ENCODE measurements around the gene CDK11B.

CDK11B gene

GRCh38 chr1:1624443-1625403 is 34.1 kb downstream of the CDK11B start:
- DNase-seq (ENCODE audit: low read depth, low spot score), result no peak
- TF ChIP-seq, protein P1, sequence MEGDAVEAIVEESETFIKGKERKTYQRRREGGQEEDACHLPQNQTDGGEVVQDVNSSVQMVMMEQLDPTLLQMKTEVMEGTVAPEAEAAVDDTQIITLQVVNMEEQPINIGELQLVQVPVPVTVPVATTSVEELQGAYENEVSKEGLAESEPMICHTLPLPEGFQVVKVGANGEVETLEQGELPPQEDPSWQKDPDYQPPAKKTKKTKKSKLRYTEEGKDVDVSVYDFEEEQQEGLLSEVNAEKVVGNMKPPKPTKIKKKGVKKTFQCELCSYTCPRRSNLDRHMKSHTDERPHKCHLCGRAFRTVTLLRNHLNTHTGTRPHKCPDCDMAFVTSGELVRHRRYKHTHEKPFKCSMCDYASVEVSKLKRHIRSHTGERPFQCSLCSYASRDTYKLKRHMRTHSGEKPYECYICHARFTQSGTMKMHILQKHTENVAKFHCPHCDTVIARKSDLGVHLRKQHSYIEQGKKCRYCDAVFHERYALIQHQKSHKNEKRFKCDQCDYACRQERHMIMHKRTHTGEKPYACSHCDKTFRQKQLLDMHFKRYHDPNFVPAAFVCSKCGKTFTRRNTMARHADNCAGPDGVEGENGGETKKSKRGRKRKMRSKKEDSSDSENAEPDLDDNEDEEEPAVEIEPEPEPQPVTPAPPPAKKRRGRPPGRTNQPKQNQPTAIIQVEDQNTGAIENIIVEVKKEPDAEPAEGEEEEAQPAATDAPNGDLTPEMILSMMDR (IDR thresholded peaks at IDR 0.05; ENCODE audit: insufficient read depth, low read length, missing control alignments), result no peak
- ChIA-PET CTCF (no interaction called here), POLR2A (no interaction called here)
- no peak overlapping the region for H3K4me3 ChIP-seq (ENCODE audit: low read depth, low read length)

- ChIA-PET CTCF (no interaction called here), POLR2A (no interaction called here)
- no peak overlapping the region for H3K4me3 ChIP-seq (ENCODE audit: low read depth, low read length)
- no peak for DNase-seq (ENCODE audit: low read depth, low spot score)
- TF ChIP-seq, protein P1 (IDR thresholded peaks at IDR 0.05; ENCODE audit: insufficient read depth, low read length, missing control alignments), result no peak
Observed at GRCh38 chr1:1623631-1624442, 35.0 kb downstream of the CDK11B start.

- POLR2A ChIA-PET, result no interaction called here
- H3K4me3 ChIP-seq (ENCODE audit: low read depth, low read length), result no peak overlapping the region
- CTCF ChIA-PET, result interaction anchor here (0.6 kb wide), 1 partner anchor 358 kb away, joined by 3 read pairs; no protein-coding TSS in a partner anchor
- TF ChIP-seq, protein P1 (IDR thresholded peaks at IDR 0.05; ENCODE audit: insufficient read depth, low read length, missing control alignments), result no peak
- DNase-seq (ENCODE audit: low read depth, low spot score), result no peak
Observed at GRCh38 chr1:1623181-1623630, 35.6 kb downstream of the CDK11B start.

DNA sequence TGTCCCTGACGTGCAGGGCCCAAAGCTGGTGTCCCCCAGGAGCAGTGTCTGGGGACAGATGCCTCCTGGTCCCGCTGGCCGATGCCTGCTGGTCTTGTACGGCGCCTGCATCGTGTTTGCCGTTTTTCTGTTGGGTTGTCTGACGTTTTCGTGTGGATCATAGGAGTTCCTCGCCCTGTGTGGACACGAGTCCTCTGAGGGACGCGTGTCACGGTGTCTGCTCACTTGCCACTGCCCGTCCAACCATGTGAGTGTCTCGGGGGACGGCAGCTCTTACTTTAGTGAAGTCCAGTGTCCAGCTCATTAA is 36.1 kb downstream of the CDK11B start:
- DNase-seq (ENCODE audit: low read depth, low spot score), result no peak
- TF ChIP-seq, protein P1 (IDR thresholded peaks at IDR 0.05; ENCODE audit: insufficient read depth, low read length, missing control alignments), result no peak
- POLR2A ChIA-PET, result no interaction called here
- no peak overlapping the region for H3K4me3 ChIP-seq (ENCODE audit: low read depth, low read length)
- CTCF ChIA-PET, result interaction anchor here (0.6 kb wide), 1 partner anchor 358 kb away, joined by 3 read pairs; no protein-coding TSS in a partner anchor

DNA sequence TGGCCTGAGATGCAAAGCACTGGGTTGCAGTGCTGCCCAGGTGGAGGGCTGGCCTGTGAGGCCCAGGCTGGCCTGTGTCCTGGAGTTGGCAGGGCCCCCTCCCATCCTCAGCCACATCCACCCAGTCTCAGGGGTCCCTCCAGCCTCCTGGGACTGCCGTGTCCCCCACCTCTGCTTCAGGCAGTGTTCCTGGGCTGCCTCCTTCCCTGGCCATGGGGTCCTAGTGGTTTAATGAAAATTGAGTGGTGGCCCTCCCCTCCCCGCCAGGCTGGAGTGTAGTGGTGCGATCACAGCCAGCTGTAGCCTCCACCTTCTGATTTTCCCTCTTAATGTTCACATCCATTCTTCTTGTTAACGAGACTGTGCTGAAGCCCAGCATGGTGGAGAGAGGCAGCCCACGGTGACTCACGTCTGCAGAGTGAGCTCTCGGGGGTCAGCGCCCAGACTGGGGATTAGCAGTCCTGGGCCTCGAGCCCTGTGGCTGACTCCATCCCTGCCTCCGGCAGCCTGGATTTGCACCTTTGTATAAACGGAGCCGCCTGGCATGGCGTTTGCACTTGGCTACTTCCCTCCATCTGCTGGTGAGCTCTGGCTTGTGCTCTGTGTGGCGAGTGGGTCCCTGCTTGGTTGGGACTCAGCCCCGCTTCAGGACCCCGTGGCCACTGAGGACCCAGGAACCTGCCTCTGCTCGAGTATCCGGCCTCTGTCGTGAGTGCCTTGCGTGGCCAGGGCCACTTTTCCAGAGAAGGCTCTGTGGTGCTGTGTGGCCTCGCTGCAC is 36.6 kb downstream of the CDK11B start:
- DNase-seq (ENCODE audit: low read depth, low spot score), result no peak
- TF ChIP-seq, protein P1 (IDR thresholded peaks at IDR 0.05; ENCODE audit: insufficient read depth, low read length, missing control alignments), result no peak
- POLR2A ChIA-PET, result no interaction called here
- H3K4me3 ChIP-seq (ENCODE audit: low read depth, low read length), result no peak overlapping the region
- CTCF ChIA-PET, result interaction anchor here (0.6 kb wide), 1 partner anchor 357 kb away, joined by 3 read pairs; no protein-coding TSS in a partner anchor

Measured in AG04449 (cell line).